Smooth muscle cell (in vitro differentiated cells): Measurements from ENCODE around the gene SHBG. TPM values are rescaled to one million over a fixed set of nuclear protein-coding genes. Genes with fewer than 3 reads are reported as not detected.

Source experiments
- DNase-seq: peaks from one replicate; lab custom pipeline; 2025; ENCODE audit not compliant: unreplicated experiment; lab: John Stamatoyannopoulos, UW
- H2AFZ ChIP-seq: fragments of 200-600 bp; sonication (generic); 2 replicates; pipeline ENCODE4 v1.6.0; 2016; ENCODE audit warnings: antibody characterized with exemption, low read depth, mild to moderate bottlenecking
- H3F3A ChIP-seq: fragments of 200-600 bp; sonication (generic); 2 replicates; pipeline ENCODE4 v1.6.0; 2017; ENCODE audit warnings: antibody characterized with exemption, low read depth
- H3K27ac ChIP-seq: fragments of 200-600 bp; sonication (generic); 2 replicates; pipeline ENCODE4 v1.5.1; 2016; ENCODE audit warnings: low read depth, mild to moderate bottlenecking
- H3K27me3 ChIP-seq: fragments of 200-600 bp; sonication (generic); 2 replicates; pipeline ENCODE4 v1.6.1; 2016; ENCODE audit warnings: low read depth, mild to moderate bottlenecking
- H3K36me3 ChIP-seq: fragments of 200-600 bp; sonication (generic); 2 replicates; pipeline ENCODE4 v1.5.1; 2016; ENCODE audit warnings: low read depth
- H3K4me1 ChIP-seq: fragments of 200-600 bp; sonication (generic); 2 replicates; pipeline ENCODE4 v1.5.1; 2016; ENCODE audit warnings: low read depth
- H3K4me2 ChIP-seq: fragments of 200-600 bp; sonication (generic); 2 replicates; pipeline ENCODE4 v1.6.0; 2016; ENCODE audit warnings: mild to moderate bottlenecking
- H3K4me3 ChIP-seq: fragments of 200-600 bp; sonication (generic); 2 replicates; pipeline ENCODE4 v1.5.1; 2016; ENCODE audit warnings: mild to moderate bottlenecking
- H3K79me2 ChIP-seq: fragments of 200-600 bp; sonication (generic); 2 replicates; pipeline ENCODE4 v1.6.0; 2016; ENCODE audit warnings: low read depth, mild to moderate bottlenecking
- H3K9ac ChIP-seq: fragments of 200-600 bp; sonication (generic); 2 replicates; pipeline ENCODE4 v1.6.0; 2016; ENCODE audit warnings: low read depth
- H3K9me3 ChIP-seq: fragments of 200-600 bp; sonication (generic); replicated peaks from 2 replicates; pipeline ENCODE4 v1.5.1; 2016; ENCODE audit warnings: low read depth
- H4K20me1 ChIP-seq: fragments of 200-600 bp; sonication (generic); 2 replicates; pipeline ENCODE4 v1.6.0; 2016; ENCODE audit warnings: low read depth
- WGBS: methylation state at CpG from one replicate; pipeline ENCODE4 v1.1.7; 2016; ENCODE audit warnings: low lambda C conversion rate; 5-methylcytosine and 5-hydroxymethylcytosine counted together
- polyA plus RNA-seq: library from polyadenylated mRNA; unstranded; fragments of >200 nt; fragmentation: Nextera tagmentation; extraction: Ambion mirVana; gene quantifications from 2 replicates; pipeline ENCODE4 v1.2.1, GENCODE V29; 2016
- total RNA-seq: library from RNA; depleted of rRNA; stranded (reverse); fragments of >200 nt; gene quantifications from 2 replicates; pipeline ENCODE4 v1.2.3, GENCODE V29; 2014
- TF ChIP-seq, protein P1 (sequence below): fragments of 200-600 bp; sonication (generic); IDR thresholded peaks from 2 replicates; pipeline ENCODE4 v1.5.1; 2017; ENCODE audit warnings: borderline replicate concordance, mild to moderate bottlenecking, antibody characterized with exemption; ENCODE audit not compliant: insufficient read depth, poor library complexity, severe bottlenecking

The SHBG gene
- total and polyA plus RNA-seq, 2 experiments from 2014 or later: 0.88 TPM; not detected in 1

- Histone ChIP-seq H3K27me3 (peaks cover 11% of the 10 kb centered on the region), H3K36me3 (no peaks in the 10 kb centered on the region), H3K27ac (no peak overlapping the region), H3K4me2 (peak overlapping the region; percentile 98), H3K79me2 (no peaks in the 10 kb centered on the region), H3K9ac (peak overlapping the region; percentile 47), H2AFZ (peak overlapping the region; percentile 58), H3K4me3 (peak overlapping the region; percentile 62), H3F3A (no peaks in the 10 kb centered on the region), H3K4me1 (peaks cover 12% of the 10 kb centered on the region), H4K20me1 (no peaks in the 10 kb centered on the region), H3K9me3 (no peaks in the 10 kb centered on the region)
- no peak for DNase-seq
- 6% methylated on average over 27 of the region's 54 CpGs for WGBS
- TF ChIP-seq, protein P1, sequence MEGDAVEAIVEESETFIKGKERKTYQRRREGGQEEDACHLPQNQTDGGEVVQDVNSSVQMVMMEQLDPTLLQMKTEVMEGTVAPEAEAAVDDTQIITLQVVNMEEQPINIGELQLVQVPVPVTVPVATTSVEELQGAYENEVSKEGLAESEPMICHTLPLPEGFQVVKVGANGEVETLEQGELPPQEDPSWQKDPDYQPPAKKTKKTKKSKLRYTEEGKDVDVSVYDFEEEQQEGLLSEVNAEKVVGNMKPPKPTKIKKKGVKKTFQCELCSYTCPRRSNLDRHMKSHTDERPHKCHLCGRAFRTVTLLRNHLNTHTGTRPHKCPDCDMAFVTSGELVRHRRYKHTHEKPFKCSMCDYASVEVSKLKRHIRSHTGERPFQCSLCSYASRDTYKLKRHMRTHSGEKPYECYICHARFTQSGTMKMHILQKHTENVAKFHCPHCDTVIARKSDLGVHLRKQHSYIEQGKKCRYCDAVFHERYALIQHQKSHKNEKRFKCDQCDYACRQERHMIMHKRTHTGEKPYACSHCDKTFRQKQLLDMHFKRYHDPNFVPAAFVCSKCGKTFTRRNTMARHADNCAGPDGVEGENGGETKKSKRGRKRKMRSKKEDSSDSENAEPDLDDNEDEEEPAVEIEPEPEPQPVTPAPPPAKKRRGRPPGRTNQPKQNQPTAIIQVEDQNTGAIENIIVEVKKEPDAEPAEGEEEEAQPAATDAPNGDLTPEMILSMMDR: no peak
These were observed 21.9 kb downstream of the SHBG start for GRCh38 chr17:7651665-7652387.

GRCh38 chr17:7652388-7653356 is 22.7 kb downstream of the SHBG start:
- H3K27ac ChIP-seq: no peak overlapping the region
- H3K36me3 ChIP-seq: no peaks in the 10 kb centered on the region
- peaks cover 11% of the 10 kb centered on the region for H3K27me3 ChIP-seq
- DNase-seq: no peak
- no peaks in the 10 kb centered on the region for H4K20me1 ChIP-seq
- TF ChIP-seq, protein P1: no peak
- peaks cover 16% of the 10 kb centered on the region for H3K4me1 ChIP-seq
- H3K9me3 ChIP-seq: no peaks in the 10 kb centered on the region
- H3F3A ChIP-seq: no peaks in the 10 kb centered on the region
- H2AFZ ChIP-seq: no peak overlapping the region
- no peak overlapping the region for H3K9ac ChIP-seq
- H3K4me3 ChIP-seq: no peak overlapping the region
- H3K4me2 ChIP-seq: no peak overlapping the region
- no peaks in the 10 kb centered on the region for H3K79me2 ChIP-seq
- 82% methylated on average over 12 of the region's 12 CpGs for WGBS

DNA sequence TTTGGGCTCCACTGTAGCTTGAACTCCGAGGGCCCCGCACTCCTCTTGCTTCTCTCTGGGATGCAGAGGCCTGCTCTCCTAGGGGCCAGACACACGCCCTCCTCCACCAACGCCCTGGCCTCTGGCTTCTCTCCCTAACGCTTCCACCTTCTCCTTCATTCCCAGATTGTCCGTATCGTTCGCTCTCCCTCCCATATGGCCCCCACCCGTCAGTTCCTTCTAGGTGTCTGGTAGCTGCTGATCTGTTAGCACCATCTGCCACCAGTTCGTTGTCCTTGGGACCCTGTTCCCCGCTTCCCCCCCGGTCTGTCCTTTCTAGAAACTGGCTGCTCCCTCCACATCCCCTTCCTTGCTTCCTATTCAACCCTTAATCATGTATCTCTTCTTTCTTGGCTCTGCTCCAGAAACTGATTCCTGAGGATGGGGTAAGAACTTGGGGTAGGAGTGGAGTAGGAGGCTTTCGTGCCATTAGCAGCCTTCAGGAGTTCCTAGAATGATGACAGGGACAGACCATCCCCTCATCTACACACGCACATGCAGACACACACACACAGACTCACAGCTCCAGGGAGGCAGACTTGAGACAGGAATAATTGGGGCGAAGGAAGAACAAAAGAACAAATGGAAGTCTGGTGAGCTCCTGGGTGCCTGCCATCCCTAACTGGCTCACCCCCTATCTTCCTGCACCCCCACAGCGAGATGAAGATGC is 25.1 kb downstream of the SHBG start:
- no peaks in the 10 kb centered on the region for H3K9me3 ChIP-seq
- no peaks in the 10 kb centered on the region for H3K36me3 ChIP-seq
- 83% methylated on average over 16 of the region's 16 CpGs for WGBS
- TF ChIP-seq, protein P1: no peak
- DNase-seq: no peak
- no peaks in the 10 kb centered on the region for H3F3A ChIP-seq
- H3K79me2 ChIP-seq: no peaks in the 10 kb centered on the region
- no peaks in the 10 kb centered on the region for H4K20me1 ChIP-seq
- H3K4me2 ChIP-seq: no peak overlapping the region
- H3K4me1 ChIP-seq: peaks cover 14% of the 10 kb centered on the region
- no peak overlapping the region for H3K4me3 ChIP-seq
- H3K27me3 ChIP-seq: peaks cover 11% of the 10 kb centered on the region
- no peak overlapping the region for H3K9ac ChIP-seq
- no peak overlapping the region for H3K27ac ChIP-seq
- H2AFZ ChIP-seq: no peak overlapping the region
